Calu3 (cell line): Measurements from ENCODE around the gene FRK. TPM values are rescaled to one million over a fixed set of nuclear protein-coding genes. Genes with fewer than 3 reads are reported as not detected.

ENCODE experiments used
- BruUV-seq: library from RNA; stranded (reverse); fragments of 400-500 nt; replicated peaks from 2 replicates; lab custom pipeline; 2021; lab: Mats Ljungman, UMichigan
- CTCF ChIA-PET: fragments of 300-600 bp; sonication (Branson Sonifier 250); formaldehyde crosslinking; loops from one replicate; lab custom pipeline; 2022; ENCODE audit warnings: antibody characterized with exemption; lab: Charles Lee
- DNase-seq: peaks from one replicate; pipeline ENCODE4 v3.0.0; 2022
- H3K27ac Mint-ChIP-seq: one replicate; pipeline ENCODE4 v1.8.0; 2022; ENCODE audit warnings: mixed read lengths; ENCODE audit not compliant: unreplicated experiment
- H3K27me3 Mint-ChIP-seq: one replicate; pipeline ENCODE4 v1.8.0; 2022; ENCODE audit warnings: mixed read lengths; ENCODE audit not compliant: unreplicated experiment
- H3K36me3 Mint-ChIP-seq: one replicate; pipeline ENCODE4 v1.8.0; 2022; ENCODE audit warnings: mild to moderate bottlenecking, moderate library complexity, mixed read lengths; ENCODE audit not compliant: insufficient read depth, unreplicated experiment
- H3K4me1 Mint-ChIP-seq: one replicate; pipeline ENCODE4 v1.8.0; 2022; ENCODE audit warnings: mild to moderate bottlenecking, low read depth, mixed read lengths; ENCODE audit not compliant: unreplicated experiment
- H3K4me3 Mint-ChIP-seq: one replicate; pipeline ENCODE4 v1.8.0; 2022; ENCODE audit warnings: mild to moderate bottlenecking, low read depth, moderate library complexity, mixed read lengths; ENCODE audit not compliant: unreplicated experiment
- H3K9me3 Mint-ChIP-seq: one replicate; pipeline ENCODE4 v1.8.0; 2022; ENCODE audit warnings: low read depth, mixed read lengths; ENCODE audit not compliant: unreplicated experiment
- CTCF ChIP-seq: fragments of 200-600 bp; IDR thresholded peaks from one replicate; pipeline ENCODE4 v1.8.0; 2022; ENCODE audit warnings: antibody characterized with exemption; ENCODE audit not compliant: unreplicated experiment
- intact Hi-C: fragments of 100-400 bp; cut with micrococcal nuclease; formaldehyde crosslinking; loops from one replicate; pipeline ENCODE4 v1.10.0; 2022; ENCODE audit not compliant: unreplicated experiment
- total RNA-seq: library from RNA; stranded (reverse); gene quantifications from 2 replicates; pipeline ENCODE4 v1.2.3, GENCODE V29; 2022

Gene FRK
- total RNA-seq, 1 experiment from 2014 or later: 21.2 TPM

- Mint-ChIP-seq H3K4me3 (no peak overlapping the region), H3K9me3 (no peaks in the 10 kb centered on the region), H3K27me3 (no peaks in the 10 kb centered on the region), H3K4me1 (peaks cover 63% of the 10 kb centered on the region), H3K27ac (no peak overlapping the region), H3K36me3 (peaks cover 32% of the 10 kb centered on the region)
- intact Hi-C loops: no loop called here
- CTCF ChIA-PET: no interaction called here
- BruUV-seq: no TSS peak
- no peak for DNase-seq
- no peak for TF ChIP-seq CTCF
Measured at GRCh38 chr6:116104636-116105035, 43.9 kb upstream of the FRK start.

GRCh38 chr6:116102873-116103272 is 42.2 kb upstream of the FRK start:
- Mint-ChIP-seq H3K27ac (no peak overlapping the region), H3K4me1 (peaks cover 73% of the 10 kb centered on the region), H3K27me3 (no peaks in the 10 kb centered on the region), H3K36me3 (peaks cover 32% of the 10 kb centered on the region), H3K9me3 (no peaks in the 10 kb centered on the region), H3K4me3 (peak overlapping the region; percentile 92)
- TF ChIP-seq CTCF: no peak
- DNase-seq: no peak
- intact Hi-C loops: no loop called here
- no TSS peak for BruUV-seq
- CTCF ChIA-PET: no interaction called here

- Mint-ChIP-seq H3K9me3 (no peaks in the 10 kb centered on the region), H3K27me3 (no peaks in the 10 kb centered on the region), H3K4me3 (peak overlapping the region; percentile 92), H3K4me1 (peaks cover 69% of the 10 kb centered on the region), H3K27ac (no peak overlapping the region), H3K36me3 (peaks cover 32% of the 10 kb centered on the region)
- TSS peak; percentile 41 for BruUV-seq
- no peak for DNase-seq
- CTCF ChIA-PET: interaction anchor here (1.0 to 2.2 kb wide), 2 partner anchors 10 to 90 kb away, joined by 3 to 21 read pairs; no protein-coding TSS in a partner anchor
- intact Hi-C loops: loop anchor here (1.0 kb wide), 1 partner anchor 90 kb away; no protein-coding TSS in a partner anchor
- TF ChIP-seq CTCF: no peak
Measured at GRCh38 chr6:116101790-116102189, 41.1 kb upstream of the FRK start.

- Mint-ChIP-seq H3K9me3 (no peaks in the 10 kb centered on the region), H3K27ac (peak overlapping the region; percentile 72), H3K36me3 (peaks cover 32% of the 10 kb centered on the region), H3K4me3 (peak overlapping the region; percentile 92), H3K4me1 (peaks cover 65% of the 10 kb centered on the region), H3K27me3 (no peaks in the 10 kb centered on the region)
- TF ChIP-seq CTCF: no peak
- BruUV-seq: no TSS peak
- intact Hi-C loops: loop anchor here (1.0 kb wide), 1 partner anchor 90 kb away; no protein-coding TSS in a partner anchor
- CTCF ChIA-PET: interaction anchor here (0.6 to 2.2 kb wide), 3 partner anchors 11 to 1429 kb away, joined by 3 to 21 read pairs (median 3); no protein-coding TSS in a partner anchor
- DNase-seq: no peak
Measured at GRCh38 chr6:116101302-116101718, 40.6 kb upstream of the FRK start.
